HG02840 (cell line): Measurements from ENCODE around the gene RIN3.

Source experiments
- ATAC-seq: cut with Tn5 transposase; IDR thresholded peaks from one replicate; pipeline ENCODE4 v1.9.1; 2021; ENCODE audit warnings: mild to moderate bottlenecking, moderate library complexity, moderate number of reproducible peaks; ENCODE audit not compliant: unreplicated experiment, low FRiP score

Gene RIN3

GRCh38 chr14:92568621-92569479, 55.3 kb downstream of the RIN3 start:
- ATAC-seq, result peak; percentile 59

GRCh38 chr14:92570674-92571262, 57.2 kb downstream of the RIN3 start:
- no peak for ATAC-seq

- ATAC-seq, result no peak
Measured at GRCh38 chr14:92572050-92572449, 58.5 kb downstream of the RIN3 start.

- ATAC-seq, result no peak
Measured at GRCh38 chr14:92573761-92574498, 60.3 kb downstream of the RIN3 start.

- ATAC-seq, result no peak
Measured at GRCh38 chr14:92575061-92575747, 61.6 kb downstream of the RIN3 start.

- no peak for ATAC-seq
Measured at GRCh38 chr14:92575748-92576303, 62.2 kb downstream of the RIN3 start.

GRCh38 chr14:92577321-92577742, 63.8 kb downstream of the RIN3 start:
- peak; percentile 75 for ATAC-seq

GRCh38 chr14:92578511-92578910, 64.9 kb downstream of the RIN3 start:
- ATAC-seq, result no peak

- no peak for ATAC-seq
Measured at GRCh38 chr14:92579244-92579936, 65.8 kb downstream of the RIN3 start.

GRCh38 chr14:92581206-92581605, 67.6 kb downstream of the RIN3 start:
- ATAC-seq, result no peak

GRCh38 chr14:92581966-92582566, 68.5 kb downstream of the RIN3 start:
- no peak for ATAC-seq

- ATAC-seq, result peak; percentile 52
Measured at GRCh38 chr14:92582706-92583452, 69.3 kb downstream of the RIN3 start.

- ATAC-seq, result no peak
Measured at GRCh38 chr14:92584220-92584619, 70.6 kb downstream of the RIN3 start.

- ATAC-seq, result no peak
Measured at GRCh38 chr14:92584816-92585215, 71.2 kb downstream of the RIN3 start.

GRCh38 chr14:92585981-92586937, 72.7 kb downstream of the RIN3 start:
- ATAC-seq, result no peak

GRCh38 chr14:92586963-92587699, 73.5 kb downstream of the RIN3 start:
- no peak for ATAC-seq

- ATAC-seq, result no peak
Measured at GRCh38 chr14:92587700-92588085, 74.1 kb downstream of the RIN3 start.
